ENCODE data around the gene CLTA. TPM values are rescaled to one million over a fixed set of nuclear protein-coding genes. Genes with fewer than 3 reads are reported as not detected.

CLTA gene
- total and polyA plus RNA-seq, 12 donors = 95.6 to 301 (median 208) TPM

- intact Hi-C loops (cut with DNase I) = no loop called here
- H3K27ac ChIP-seq = peak overlapping the region in 4 of 5 donors; percentile 16 to 74 (median 46)
- no peak overlapping the region for H3K4me3 ChIP-seq
- H3K9me3 ChIP-seq (replicated peaks in 1 of 3) = no peaks in the 10 kb centered on the region
- no peaks in the 10 kb centered on the region for H3K27me3 ChIP-seq
- H3K4me1 ChIP-seq (replicated peaks in 1 of 2) = peaks cover 8 to 34% of the 10 kb centered on the region in 2 donors
- no peak for TF ChIP-seq POLR2A (IDR thresholded peaks at IDR 0.05)
- TF ChIP-seq, protein P1, sequence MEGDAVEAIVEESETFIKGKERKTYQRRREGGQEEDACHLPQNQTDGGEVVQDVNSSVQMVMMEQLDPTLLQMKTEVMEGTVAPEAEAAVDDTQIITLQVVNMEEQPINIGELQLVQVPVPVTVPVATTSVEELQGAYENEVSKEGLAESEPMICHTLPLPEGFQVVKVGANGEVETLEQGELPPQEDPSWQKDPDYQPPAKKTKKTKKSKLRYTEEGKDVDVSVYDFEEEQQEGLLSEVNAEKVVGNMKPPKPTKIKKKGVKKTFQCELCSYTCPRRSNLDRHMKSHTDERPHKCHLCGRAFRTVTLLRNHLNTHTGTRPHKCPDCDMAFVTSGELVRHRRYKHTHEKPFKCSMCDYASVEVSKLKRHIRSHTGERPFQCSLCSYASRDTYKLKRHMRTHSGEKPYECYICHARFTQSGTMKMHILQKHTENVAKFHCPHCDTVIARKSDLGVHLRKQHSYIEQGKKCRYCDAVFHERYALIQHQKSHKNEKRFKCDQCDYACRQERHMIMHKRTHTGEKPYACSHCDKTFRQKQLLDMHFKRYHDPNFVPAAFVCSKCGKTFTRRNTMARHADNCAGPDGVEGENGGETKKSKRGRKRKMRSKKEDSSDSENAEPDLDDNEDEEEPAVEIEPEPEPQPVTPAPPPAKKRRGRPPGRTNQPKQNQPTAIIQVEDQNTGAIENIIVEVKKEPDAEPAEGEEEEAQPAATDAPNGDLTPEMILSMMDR (IDR thresholded peaks at IDR 0.05) = no peak
- no peak for DNase-seq
- H3K36me3 ChIP-seq (replicated peaks in 1 of 2) = no peaks in the 10 kb centered on the region
- 68 to 73% (median 71%) methylated on average over 9 of the region's 9 CpGs for WGBS, 4 donors
Measured at GRCh38 chr9:36153746-36154145, 37.0 kb upstream of the CLTA start.

GRCh38 chr9:36154331-36154952, 36.3 kb upstream of the CLTA start:
- peaks cover 1 to 30% of the 10 kb centered on the region in 2 donors for H3K4me1 ChIP-seq (replicated peaks in 1 of 2)
- no peaks in the 10 kb centered on the region for H3K27me3 ChIP-seq
- peak in 2 of 7 donors; percentile 52 to 63 for DNase-seq
- TF ChIP-seq POLR2A (IDR thresholded peaks at IDR 0.05) = no peak
- TF ChIP-seq, protein P1 (IDR thresholded peaks at IDR 0.05) = no peak
- 29 to 44% (median 42%) methylated on average over 11 of the region's 11 CpGs for WGBS, 4 donors
- intact Hi-C loops (cut with DNase I) = no loop called here
- H3K27ac ChIP-seq = peak overlapping the region; percentile 16 to 74 (median 32)
- H3K36me3 ChIP-seq (replicated peaks in 1 of 2) = no peaks in the 10 kb centered on the region
- no peaks in the 10 kb centered on the region for H3K9me3 ChIP-seq (replicated peaks in 1 of 3)
- H3K4me3 ChIP-seq = no peak overlapping the region

- Histone ChIP-seq H3K4me3 (no peak overlapping the region), H3K36me3 (replicated peaks in 1 of 2) (no peaks in the 10 kb centered on the region), H3K4me1 (replicated peaks in 1 of 2) (peaks cover 0 to 20% of the 10 kb centered on the region in 2 donors), H3K27me3 (no peaks in the 10 kb centered on the region), H3K9me3 (replicated peaks in 1 of 3) (no peaks in the 10 kb centered on the region), H3K27ac (no peak overlapping the region)
- DNase-seq = no peak
- WGBS, 4 donors = 95 to 100% (median 98%) methylated on average over 6 of the region's 6 CpGs
- intact Hi-C loops (cut with DNase I) = no loop called here
- TF ChIP-seq, protein P1 (IDR thresholded peaks at IDR 0.05) = no peak
- no peak for TF ChIP-seq POLR2A (IDR thresholded peaks at IDR 0.05)
Measured at GRCh38 chr9:36156116-36156515, 34.6 kb upstream of the CLTA start.

- Histone ChIP-seq H3K27me3 (no peaks in the 10 kb centered on the region), H3K36me3 (replicated peaks in 1 of 2) (no peaks in the 10 kb centered on the region), H3K9me3 (replicated peaks in 1 of 3) (no peaks in the 10 kb centered on the region), H3K4me1 (replicated peaks in 1 of 2) (peaks cover 4 to 28% of the 10 kb centered on the region in 2 donors), H3K4me3 (no peak overlapping the region), H3K27ac (peak overlapping the region in 2 of 5 donors; percentile 43 to 45)
- TF ChIP-seq, protein P1 (IDR thresholded peaks at IDR 0.05) = no peak
- TF ChIP-seq POLR2A (IDR thresholded peaks at IDR 0.05) = no peak
- DNase-seq = no peak
- WGBS, 4 donors = 59 to 82% (median 67%) methylated on average over 2 of the region's 2 CpGs
- intact Hi-C loops (cut with DNase I) = no loop called here
Measured at GRCh38 chr9:36158122-36158521, 32.6 kb upstream of the CLTA start.
